AG04450 (cell line): ENCODE data around the gene C1QB. TPM values are rescaled to one million over a fixed set of nuclear protein-coding genes. Genes with fewer than 3 reads are reported as not detected.

Source experiments
- CTCF ChIA-PET: fragments of 300-600, 350-600 bp; formaldehyde crosslinking; extraction: SDS; loops from one replicate; lab custom pipeline; 2022; ENCODE audit warnings: antibody characterized with exemption, inconsistent platforms; lab: Charles Lee
- POLR2A ChIA-PET: fragments of 350-600 bp; formaldehyde crosslinking; extraction: SDS; loops from one replicate; lab custom pipeline; 2021; ENCODE audit warnings: antibody characterized with exemption, inconsistent platforms; lab: Yijun Ruan, JAX
- DNase-seq: peaks from one replicate; pipeline ENCODE4 v3.0.0-alpha.2; 2011; ENCODE audit warnings: low read depth, low spot score
- H3K27ac ChIP-seq: one replicate; pipeline ENCODE4 v1.5.1; 2012; ENCODE audit warnings: low read depth, low read length, control low read depth
- H3K27me3 ChIP-seq: one replicate; pipeline ENCODE4 v1.6.0; 2012; ENCODE audit warnings: low read length; ENCODE audit not compliant: control insufficient read depth, insufficient read depth
- H3K4me3 ChIP-seq: 2 replicates; pipeline ENCODE4 v1.5.1; 2011; ENCODE audit warnings: mild to moderate bottlenecking, low read depth, low read length, control low read depth
- H3K9me3 ChIP-seq: 2 replicates; pipeline ENCODE4 v1.5.1; 2012; ENCODE audit warnings: low read length; ENCODE audit not compliant: control insufficient read depth, insufficient read depth
- CTCF ChIP-seq: IDR thresholded peaks from 2 replicates; pipeline ENCODE4 v1.5.1; 2011; ENCODE audit warnings: low read depth, low read length, control low read depth, inconsistent platforms
- polyA plus RNA-seq: library from polyadenylated mRNA; depleted of rRNA; stranded (reverse); fragments of >200 nt; gene quantifications from 2 replicates; pipeline ENCODE4 v1.2.3, GENCODE V29; 2011

The C1QB gene
- polyA plus RNA-seq, 1 experiment: not detected

DNA sequence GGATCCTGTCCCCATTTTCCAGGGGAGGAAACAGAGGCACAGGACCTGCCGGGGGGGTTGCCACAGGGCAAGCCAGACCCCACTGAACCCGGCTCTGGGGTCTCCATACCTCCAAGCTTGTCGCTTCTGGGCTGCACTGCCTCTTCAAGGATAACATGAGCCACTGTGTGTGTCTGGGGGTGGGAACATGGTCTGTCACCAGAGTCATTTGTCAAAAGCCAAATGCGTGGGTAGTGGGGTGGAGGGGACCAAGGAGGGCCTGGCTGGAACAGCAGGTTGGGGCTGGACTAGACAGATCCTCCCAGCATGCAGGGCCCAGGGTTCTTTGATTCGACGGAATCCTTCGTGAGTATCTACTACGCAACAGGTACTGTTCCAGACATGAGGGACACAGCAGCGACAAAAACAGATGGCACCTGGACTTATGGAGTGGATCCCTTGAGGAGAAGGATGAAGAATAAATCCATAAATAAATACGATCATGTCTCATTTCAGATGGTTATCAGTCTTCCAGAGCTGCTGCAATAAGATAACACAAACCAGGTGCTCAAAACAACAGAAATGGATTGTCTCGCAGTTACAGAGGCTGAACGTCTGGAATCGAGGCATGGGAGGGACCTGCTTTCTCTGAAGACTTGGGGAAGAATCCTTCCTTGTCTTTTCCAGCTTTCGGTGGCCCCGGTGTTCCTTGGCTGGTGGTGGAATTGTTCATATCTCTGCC lies 28.7 kb downstream of the C1QB start:
- CTCF ChIA-PET: no interaction called here
- no peak for DNase-seq
- Histone ChIP-seq H3K4me3 (no peak overlapping the region), H3K27ac (no peak overlapping the region), H3K27me3 (peaks cover 11% of the 10 kb centered on the region), H3K9me3 (no peaks in the 10 kb centered on the region; the same call in 1 of the 2 replicates)
- POLR2A ChIA-PET: no interaction called here
- no peak for TF ChIP-seq CTCF

DNA sequence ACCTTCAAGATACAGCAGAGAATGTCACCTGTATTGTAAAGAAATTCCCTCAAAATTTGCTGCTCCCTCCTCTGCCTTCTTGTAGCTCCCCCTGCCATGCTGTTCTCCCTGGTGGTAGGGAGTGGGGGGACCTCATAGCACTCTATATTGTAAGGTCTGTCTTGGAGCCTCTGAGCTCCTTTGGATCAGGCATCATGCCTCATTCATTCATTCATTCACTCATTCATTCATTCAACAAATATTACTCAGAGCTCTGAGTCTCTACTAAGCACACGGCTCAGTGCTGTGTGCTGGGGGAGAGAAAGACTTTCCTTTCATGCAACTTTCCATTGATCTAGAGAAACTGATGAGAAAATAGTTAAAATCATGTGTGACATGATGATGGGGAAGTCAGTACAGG lies 30.5 kb downstream of the C1QB start:
- H3K27ac ChIP-seq: no peak overlapping the region
- POLR2A ChIA-PET: no interaction called here
- CTCF ChIA-PET: interaction anchor here (1.8 kb wide), 1 partner anchor 20 kb away, joined by 4 read pairs; no protein-coding TSS in a partner anchor
- H3K9me3 ChIP-seq: no peaks in the 10 kb centered on the region; the same call in 1 of the 2 replicates
- no peak for DNase-seq
- H3K27me3 ChIP-seq: peaks cover 11% of the 10 kb centered on the region
- TF ChIP-seq CTCF: no peak
- H3K4me3 ChIP-seq: no peak overlapping the region

- TF ChIP-seq CTCF: no peak
- peaks cover 8% of the 10 kb centered on the region for H3K27me3 ChIP-seq
- H3K4me3 ChIP-seq: no peak overlapping the region
- H3K9me3 ChIP-seq: no peaks in the 10 kb centered on the region
- no peak overlapping the region for H3K27ac ChIP-seq
- POLR2A ChIA-PET: no interaction called here
- no peak for DNase-seq
- CTCF ChIA-PET: interaction anchor here (1.1 kb wide), 1 partner anchor 19 kb away, joined by 3 read pairs; no protein-coding TSS in a partner anchor
Observed at GRCh38 chr1:22685591-22686059, 32.6 kb downstream of the C1QB start.

GRCh38 chr1:22687191-22687590 lies 34.2 kb downstream of the C1QB start:
- CTCF ChIA-PET: interaction anchor here (0.6 kb wide), 1 partner anchor 1016 kb away, joined by 3 read pairs; no protein-coding TSS in a partner anchor
- DNase-seq: no peak
- peaks cover 4% of the 10 kb centered on the region for H3K27me3 ChIP-seq
- no peak for TF ChIP-seq CTCF
- POLR2A ChIA-PET: no interaction called here
- H3K27ac ChIP-seq: no peak overlapping the region
- no peak overlapping the region for H3K4me3 ChIP-seq
- H3K9me3 ChIP-seq: no peaks in the 10 kb centered on the region

DNA sequence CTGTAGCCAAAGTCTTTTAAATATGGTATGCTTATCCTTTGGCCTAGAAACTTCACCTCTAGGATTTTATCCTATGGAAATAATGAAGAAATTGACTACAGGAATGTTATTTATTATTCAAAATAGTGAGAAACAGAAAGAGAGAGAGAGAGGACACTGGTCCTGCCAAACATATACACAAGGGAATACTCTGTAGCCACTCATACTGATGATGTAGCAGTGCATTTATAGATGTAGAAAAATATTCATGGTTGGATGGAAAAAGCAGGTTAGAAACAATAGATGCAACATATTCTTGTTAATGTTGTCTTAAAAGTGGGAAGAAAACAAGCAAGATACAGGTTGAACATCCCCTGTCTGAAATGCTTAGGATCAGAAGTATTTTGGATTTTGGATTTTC lies 35.4 kb downstream of the C1QB start:
- H3K9me3 ChIP-seq: no peaks in the 10 kb centered on the region
- no peak overlapping the region for H3K4me3 ChIP-seq
- no peak for TF ChIP-seq CTCF
- H3K27ac ChIP-seq: no peak overlapping the region
- POLR2A ChIA-PET: no interaction called here
- no peaks in the 10 kb centered on the region for H3K27me3 ChIP-seq
- DNase-seq: no peak
- CTCF ChIA-PET: interaction anchor here (0.7 kb wide), 1 partner anchor 16 kb away, joined by 5 read pairs; no protein-coding TSS in a partner anchor
